HUES64 (cell line): ENCODE measurements around the gene GAPT.

Experiments
- H3K27ac ChIP-seq: 2 replicates; pipeline ENCODE4 v1.7.0; 2013; ENCODE audit warnings: low read depth, low read length, inconsistent platforms
- H3K27me3 ChIP-seq: 2 replicates; pipeline ENCODE4 v1.6.1; 2013; ENCODE audit warnings: mild to moderate bottlenecking, low read length; ENCODE audit not compliant: insufficient read depth
- H3K36me3 ChIP-seq: 2 replicates; pipeline ENCODE4 v1.6.1; 2013; ENCODE audit warnings: mild to moderate bottlenecking, low read length; ENCODE audit not compliant: insufficient read depth
- H3K4me1 ChIP-seq: 2 replicates; pipeline ENCODE4 v1.6.1; 2013; ENCODE audit warnings: mild to moderate bottlenecking, low read length, moderate library complexity; ENCODE audit not compliant: insufficient read depth
- H3K4me3 ChIP-seq: 2 replicates; pipeline ENCODE4 v1.5.1; 2013; ENCODE audit warnings: mild to moderate bottlenecking, low read length, moderate library complexity
- H3K9ac ChIP-seq: 2 replicates; pipeline ENCODE4 v1.6.1; 2013; ENCODE audit warnings: mild to moderate bottlenecking, low read depth, low read length
- H3K9me3 ChIP-seq: 2 replicates; pipeline ENCODE4 v1.6.1; 2013; ENCODE audit warnings: low read depth, low read length; ENCODE audit not compliant: insufficient read depth
- WGBS: fragments of 150-250, 120-280 bp; methylation state at CpG from one replicate; pipeline ENCODE4 v1.1.7; 2013; ENCODE audit warnings: missing lambda C conversion rate; 5-methylcytosine and 5-hydroxymethylcytosine counted together

Gene GAPT

DNA sequence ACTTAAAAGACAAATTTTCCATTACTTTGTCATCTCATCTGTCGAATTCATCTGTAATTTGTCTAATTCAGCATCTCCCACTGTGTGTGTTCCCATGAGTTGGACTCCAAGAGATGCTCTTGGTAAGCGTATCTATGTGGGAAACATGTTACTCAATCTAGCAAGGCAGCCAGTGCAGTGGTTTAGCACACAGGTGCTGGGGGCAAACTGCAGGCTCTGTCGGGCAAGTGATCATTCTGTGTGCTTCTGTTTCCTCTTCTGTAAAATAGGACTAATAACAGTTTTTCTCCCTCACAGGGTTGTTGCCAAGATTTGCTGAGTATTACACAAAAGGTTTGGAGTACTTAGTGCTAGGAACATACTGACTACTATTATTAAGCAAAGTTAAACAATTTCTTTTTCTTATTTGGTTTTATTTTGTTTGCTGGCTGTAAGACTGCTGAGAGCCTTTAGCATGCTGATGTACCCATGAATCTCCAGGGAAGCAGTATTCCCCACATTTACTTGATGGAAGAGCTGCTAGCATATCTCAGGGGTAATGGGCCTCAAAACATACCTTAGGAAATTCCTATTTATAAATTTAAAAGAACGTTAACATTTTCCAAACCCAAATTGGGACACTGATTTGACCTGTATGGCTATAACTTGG lies 709 bp upstream of the GAPT start:
- Histone ChIP-seq H3K36me3 (no peaks in the 10 kb centered on the region), H3K4me1 (peaks cover 19% of the 10 kb centered on the region), H3K27me3 (no peaks in the 10 kb centered on the region), H3K9me3 (no peaks in the 10 kb centered on the region), H3K4me3 (no peak overlapping the region), H3K27ac (no peak overlapping the region), H3K9ac (no peak overlapping the region)
- WGBS: 80% methylated on average over 3 of the region's 4 CpGs

DNA sequence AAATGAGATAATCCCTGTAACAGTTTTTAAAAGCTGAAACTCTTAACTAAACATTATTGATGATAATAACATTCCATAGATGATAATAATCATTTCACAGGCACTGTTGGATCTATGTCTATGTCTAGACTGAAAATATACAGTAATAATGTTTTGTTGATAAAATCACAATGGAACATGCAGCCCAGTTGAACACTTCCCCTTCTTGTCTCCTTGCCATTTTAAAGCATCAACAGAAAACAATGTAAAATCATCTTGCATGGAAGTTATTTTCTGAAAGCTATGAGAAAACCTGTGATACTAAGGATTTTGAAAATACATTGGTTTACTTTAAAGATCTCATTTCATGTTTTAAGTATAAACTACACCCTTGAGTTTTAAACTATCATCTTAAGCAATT lies 1.9 kb downstream of the GAPT start:
- H3K36me3 ChIP-seq: no peaks in the 10 kb centered on the region
- H3K27me3 ChIP-seq: no peaks in the 10 kb centered on the region
- no peak overlapping the region for H3K27ac ChIP-seq
- H3K9me3 ChIP-seq: no peaks in the 10 kb centered on the region
- no peak overlapping the region for H3K9ac ChIP-seq
- H3K4me3 ChIP-seq: no peak overlapping the region
- H3K4me1 ChIP-seq: peaks cover 19% of the 10 kb centered on the region

DNA sequence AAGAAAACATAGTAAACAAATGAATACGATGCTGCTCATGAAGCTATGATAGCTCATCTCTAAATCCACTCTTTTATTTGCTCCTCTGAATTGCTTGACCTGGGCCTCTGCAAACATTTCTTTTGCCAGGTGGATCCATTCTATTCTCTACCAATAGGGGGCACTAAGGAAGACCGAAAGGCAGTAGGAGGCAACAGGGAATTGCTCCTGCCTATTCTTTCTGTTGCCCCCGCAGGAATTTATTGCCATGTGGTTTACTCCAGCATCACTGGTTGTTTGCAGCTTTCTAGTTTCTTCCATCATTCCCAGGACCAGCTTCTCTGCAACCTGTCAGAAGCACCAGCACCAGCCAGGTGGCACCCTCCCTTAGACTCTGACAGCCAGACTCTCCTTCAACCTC lies 5.3 kb downstream of the GAPT start:
- 84% methylated on average over 3 of the region's 3 CpGs for WGBS

DNA sequence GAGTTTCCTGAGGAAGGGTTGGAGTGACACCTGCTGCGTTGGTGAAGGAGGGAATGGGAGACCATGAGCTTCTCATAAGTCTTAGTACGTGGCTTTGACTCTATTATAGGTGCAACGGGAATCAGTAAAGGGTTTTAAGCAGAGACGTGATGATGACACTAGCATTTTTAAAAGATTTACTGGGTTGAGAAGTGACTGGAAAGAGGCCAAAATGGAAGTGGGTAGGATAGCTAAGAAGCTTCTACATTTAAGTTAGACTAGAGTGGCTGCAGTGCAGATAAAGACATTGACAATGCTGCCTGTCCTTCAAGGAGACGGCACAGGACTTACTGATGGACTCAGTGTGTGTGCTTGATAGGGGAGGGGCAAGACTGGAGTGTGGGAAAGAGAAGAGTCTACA lies 6.2 kb downstream of the GAPT start:
- no peak overlapping the region for H3K9ac ChIP-seq
- H3K27me3 ChIP-seq: no peaks in the 10 kb centered on the region
- H3K36me3 ChIP-seq: no peaks in the 10 kb centered on the region
- 91% methylated on average over 5 of the region's 5 CpGs for WGBS
- H3K4me1 ChIP-seq: no peaks in the 10 kb centered on the region
- H3K9me3 ChIP-seq: no peaks in the 10 kb centered on the region
- H3K27ac ChIP-seq: no peak overlapping the region
- H3K4me3 ChIP-seq: no peak overlapping the region

More for the DNA sequence above, 5.3 kb downstream of the GAPT start:
- H3K36me3 ChIP-seq: no peaks in the 10 kb centered on the region
- H3K27ac ChIP-seq: no peak overlapping the region
- no peak overlapping the region for H3K4me3 ChIP-seq
- no peak overlapping the region for H3K9ac ChIP-seq
- no peaks in the 10 kb centered on the region for H3K9me3 ChIP-seq
- no peaks in the 10 kb centered on the region for H3K27me3 ChIP-seq
- H3K4me1 ChIP-seq: peaks cover 2% of the 10 kb centered on the region

DNA sequence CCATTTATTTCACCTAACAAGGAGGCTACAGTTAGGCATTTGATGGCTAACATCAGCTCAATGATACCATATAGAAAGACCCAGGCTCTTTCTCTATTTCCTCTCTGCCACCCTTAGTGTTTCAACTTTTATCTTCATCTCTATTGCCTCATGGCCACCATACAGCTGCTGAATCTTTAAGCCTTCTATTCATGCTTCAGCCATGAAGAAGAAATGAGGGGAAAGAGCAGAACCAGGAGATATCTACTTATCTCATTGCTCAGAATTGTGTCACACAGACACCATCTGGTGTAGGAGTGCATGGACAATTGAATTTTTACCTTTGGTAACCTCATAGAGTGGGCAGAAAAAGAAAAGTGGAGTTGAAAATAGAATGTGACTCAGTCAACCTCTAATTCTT lies 6.7 kb downstream of the GAPT start:
- Histone ChIP-seq H3K4me1 (no peaks in the 10 kb centered on the region), H3K27me3 (no peaks in the 10 kb centered on the region), H3K36me3 (no peaks in the 10 kb centered on the region), H3K27ac (no peak overlapping the region), H3K4me3 (no peak overlapping the region), H3K9ac (no peak overlapping the region), H3K9me3 (no peaks in the 10 kb centered on the region)

DNA sequence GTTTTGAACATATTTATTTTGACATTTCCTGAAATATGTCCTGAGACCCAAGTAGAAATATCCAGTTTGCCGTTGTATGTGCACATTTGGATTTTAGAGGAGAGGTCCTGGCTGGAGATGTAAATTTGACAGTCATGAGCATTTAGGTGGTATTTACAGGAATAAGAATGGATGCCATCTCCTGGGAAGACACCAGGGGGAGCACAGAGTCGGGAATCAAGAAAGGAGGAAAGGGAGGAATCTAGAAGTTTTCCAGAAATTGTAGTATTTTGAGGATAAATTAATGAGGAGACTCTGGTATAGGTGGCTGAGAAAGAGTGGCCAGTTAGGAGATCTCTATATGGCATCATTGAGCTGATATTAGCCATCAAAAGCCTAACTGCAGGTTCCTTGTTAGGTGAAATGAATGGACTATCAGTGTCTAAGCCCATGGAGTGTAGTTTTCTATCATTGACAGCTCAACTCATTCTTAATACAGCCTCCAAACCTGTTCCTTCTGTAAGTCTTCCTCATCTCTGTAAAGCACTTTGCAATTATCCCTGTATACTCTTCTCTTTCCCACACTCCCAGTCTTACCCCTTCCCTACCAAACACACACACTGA lies 7.2 kb downstream of the GAPT start:
- Histone ChIP-seq H3K27ac (no peak overlapping the region), H3K4me1 (no peaks in the 10 kb centered on the region)
- 30% methylated on average over 2 of the region's 2 CpGs for WGBS

DNA sequence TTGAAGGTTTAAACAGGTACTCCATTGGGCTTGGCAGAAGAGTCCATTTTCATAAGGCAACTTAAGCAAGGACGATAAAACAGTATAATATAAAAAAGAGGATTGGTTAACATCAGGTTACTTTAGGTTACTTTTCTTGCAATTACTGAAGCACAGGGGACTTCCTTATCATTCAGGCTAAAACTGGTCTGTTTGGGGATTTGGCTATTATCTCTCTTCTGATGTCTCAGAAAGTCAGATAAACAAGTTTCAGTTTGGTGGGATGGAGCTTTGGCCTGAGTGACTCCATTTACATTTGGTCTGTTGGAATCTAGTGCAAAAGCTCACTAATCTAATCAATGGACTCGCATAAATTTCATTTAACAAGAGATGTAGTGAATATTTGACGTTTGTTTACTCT lies 8.0 kb downstream of the GAPT start:
- Histone ChIP-seq H3K9ac (no peak overlapping the region), H3K27me3 (no peaks in the 10 kb centered on the region), H3K36me3 (no peaks in the 10 kb centered on the region), H3K4me3 (no peak overlapping the region), H3K9me3 (no peaks in the 10 kb centered on the region), H3K4me1 (no peaks in the 10 kb centered on the region), H3K27ac (no peak overlapping the region)
- WGBS: 96% methylated on average over 2 of the region's 3 CpGs

More for the DNA sequence above, 7.2 kb downstream of the GAPT start:
- no peak overlapping the region for H3K9ac ChIP-seq
- H3K4me3 ChIP-seq: no peak overlapping the region
- H3K36me3 ChIP-seq: no peaks in the 10 kb centered on the region
- H3K9me3 ChIP-seq: no peaks in the 10 kb centered on the region
- no peaks in the 10 kb centered on the region for H3K27me3 ChIP-seq

DNA sequence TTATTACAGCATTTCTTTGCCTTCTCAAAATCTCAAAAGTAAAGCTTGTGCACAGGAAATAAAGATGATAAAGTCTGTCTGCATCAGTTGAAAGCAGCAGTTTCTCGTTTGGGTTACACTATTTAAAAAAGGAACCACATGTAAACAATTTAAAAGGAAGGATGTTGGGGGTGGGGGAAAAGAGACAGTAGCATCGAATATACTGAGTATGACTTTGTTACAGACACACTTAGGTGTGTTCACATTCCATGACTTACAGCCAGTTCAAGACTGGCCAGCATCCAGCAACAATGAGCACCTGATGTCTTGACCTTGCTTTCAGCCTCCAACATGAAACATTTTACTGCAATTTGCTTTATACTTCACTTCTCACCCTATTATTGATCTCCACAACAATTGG lies 8.7 kb downstream of the GAPT start:
- Histone ChIP-seq H3K4me1 (no peaks in the 10 kb centered on the region), H3K27ac (no peak overlapping the region), H3K4me3 (no peak overlapping the region), H3K9me3 (no peaks in the 10 kb centered on the region), H3K27me3 (no peaks in the 10 kb centered on the region), H3K9ac (no peak overlapping the region), H3K36me3 (no peaks in the 10 kb centered on the region)
- WGBS: 72% methylated on average over 2 of the region's 2 CpGs

DNA sequence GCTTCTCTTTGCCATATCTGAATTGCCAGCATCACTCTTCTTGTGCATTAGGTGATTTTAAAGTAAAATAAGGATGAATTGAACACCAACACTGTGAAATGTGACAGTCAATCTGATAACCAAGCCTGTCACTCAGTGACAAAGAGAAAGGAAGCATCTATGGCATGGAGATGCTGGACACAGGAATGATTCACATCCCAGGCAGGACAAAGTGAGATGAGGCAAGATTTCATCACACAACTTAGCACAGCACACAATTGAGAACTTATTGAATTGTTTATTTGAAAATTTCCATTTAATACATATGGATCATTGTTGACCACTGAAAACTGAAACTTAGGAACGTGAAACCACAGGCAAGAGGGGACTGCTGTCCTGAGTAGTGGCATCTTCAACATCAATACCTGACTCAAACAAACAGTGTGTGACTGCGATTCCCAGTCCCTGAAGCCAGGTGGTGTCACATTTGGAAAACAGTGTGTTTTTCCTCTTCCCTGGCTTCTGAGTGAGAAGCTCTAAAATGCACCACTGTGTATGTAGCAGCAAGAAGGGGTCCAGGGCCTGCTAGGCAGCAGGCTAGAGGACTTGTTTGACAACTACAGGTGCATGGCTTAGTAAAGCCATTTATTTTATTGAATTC lies 10.7 kb downstream of the GAPT start:
- no peaks in the 10 kb centered on the region for H3K36me3 ChIP-seq
- H3K4me1 ChIP-seq: no peaks in the 10 kb centered on the region
- WGBS: 82% methylated on average over 2 of the region's 2 CpGs
- H3K27ac ChIP-seq: no peak overlapping the region
- no peak overlapping the region for H3K9ac ChIP-seq
- no peaks in the 10 kb centered on the region for H3K27me3 ChIP-seq
- H3K4me3 ChIP-seq: no peak overlapping the region
- no peaks in the 10 kb centered on the region for H3K9me3 ChIP-seq

DNA sequence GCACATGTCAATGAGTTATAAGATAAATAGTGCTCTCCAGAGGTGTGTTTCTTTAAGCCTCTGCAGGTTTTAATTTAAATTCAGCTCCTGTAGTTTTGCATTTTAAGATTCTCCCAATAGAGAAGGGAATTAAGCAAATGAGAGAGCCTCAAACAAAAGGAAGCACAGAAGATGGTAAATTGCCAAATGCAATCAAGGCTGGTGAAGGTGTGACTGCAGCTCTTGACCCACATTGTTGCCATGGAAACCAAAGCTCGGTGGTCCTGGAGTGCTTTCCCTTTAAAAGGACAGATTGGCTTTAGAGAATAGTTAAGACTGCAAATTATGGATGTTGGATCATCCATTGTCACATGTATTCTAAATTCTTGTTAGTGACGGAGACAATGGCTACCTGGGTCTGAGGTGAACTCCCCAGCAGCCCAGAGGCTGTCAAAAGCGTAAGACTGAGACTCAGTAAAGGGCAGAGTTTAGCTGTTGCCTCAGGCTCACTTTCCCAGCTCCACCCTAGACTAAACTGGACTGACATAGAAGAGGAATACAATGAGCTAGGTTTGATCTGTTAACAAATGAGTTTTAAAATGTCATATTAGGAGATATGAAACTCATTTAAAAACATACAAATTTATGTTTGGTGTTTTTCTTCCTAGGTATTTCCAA lies 12.3 kb downstream of the GAPT start:
- Histone ChIP-seq H3K9ac (no peak overlapping the region), H3K4me3 (no peak overlapping the region), H3K27ac (no peak overlapping the region), H3K27me3 (no peaks in the 10 kb centered on the region), H3K9me3 (no peaks in the 10 kb centered on the region), H3K4me1 (0 out of 2 replicates have a peak, but pooled peaks cover 4% of the 10 kb centered on the region), H3K36me3 (no peaks in the 10 kb centered on the region)
- 82% methylated on average over 3 of the region's 3 CpGs for WGBS

DNA sequence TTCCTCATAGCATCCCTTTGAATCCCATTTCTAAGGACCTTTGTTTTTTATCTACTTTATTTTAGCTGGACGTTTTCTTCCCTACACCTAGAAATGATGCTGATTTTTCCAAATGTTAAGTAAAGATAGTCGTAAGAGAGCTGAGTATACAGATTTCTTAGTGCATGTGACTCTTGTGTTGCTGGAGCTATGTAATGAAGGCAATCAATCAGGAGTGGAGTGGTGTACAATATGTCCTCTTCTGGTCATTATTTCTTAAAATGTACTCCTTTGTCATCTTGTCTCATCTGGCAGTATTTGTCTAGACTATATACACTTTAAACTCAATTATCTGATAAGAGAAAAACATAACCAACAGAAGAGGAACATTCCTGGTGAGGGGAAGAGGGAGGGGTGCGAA lies 13.5 kb downstream of the GAPT start:
- no peak overlapping the region for H3K27ac ChIP-seq
- no peaks in the 10 kb centered on the region for H3K9me3 ChIP-seq
- WGBS: 96% methylated on average over 2 of the region's 3 CpGs

More for the DNA sequence above, 13.5 kb downstream of the GAPT start:
- 0 out of 2 replicates have a peak, but pooled peaks cover 4% of the 10 kb centered on the region for H3K4me1 ChIP-seq
- H3K36me3 ChIP-seq: no peaks in the 10 kb centered on the region
- H3K27me3 ChIP-seq: no peaks in the 10 kb centered on the region
- H3K4me3 ChIP-seq: no peak overlapping the region
- no peak overlapping the region for H3K9ac ChIP-seq
